GM21381 (cell line): ENCODE data around the gene TRAPPC10.
"Not testable (repeated sequence)": the region's sequence is repeated elsewhere in the genome, so short reads cannot be mapped to it uniquely, and the experiment has no call there.

Experiments
- ATAC-seq: cut with Tn5 transposase; IDR thresholded peaks from one replicate; pipeline ENCODE4 v1.9.1; 2021; ENCODE audit warnings: mild to moderate bottlenecking, moderate library complexity; ENCODE audit not compliant: unreplicated experiment

Gene TRAPPC10

DNA sequence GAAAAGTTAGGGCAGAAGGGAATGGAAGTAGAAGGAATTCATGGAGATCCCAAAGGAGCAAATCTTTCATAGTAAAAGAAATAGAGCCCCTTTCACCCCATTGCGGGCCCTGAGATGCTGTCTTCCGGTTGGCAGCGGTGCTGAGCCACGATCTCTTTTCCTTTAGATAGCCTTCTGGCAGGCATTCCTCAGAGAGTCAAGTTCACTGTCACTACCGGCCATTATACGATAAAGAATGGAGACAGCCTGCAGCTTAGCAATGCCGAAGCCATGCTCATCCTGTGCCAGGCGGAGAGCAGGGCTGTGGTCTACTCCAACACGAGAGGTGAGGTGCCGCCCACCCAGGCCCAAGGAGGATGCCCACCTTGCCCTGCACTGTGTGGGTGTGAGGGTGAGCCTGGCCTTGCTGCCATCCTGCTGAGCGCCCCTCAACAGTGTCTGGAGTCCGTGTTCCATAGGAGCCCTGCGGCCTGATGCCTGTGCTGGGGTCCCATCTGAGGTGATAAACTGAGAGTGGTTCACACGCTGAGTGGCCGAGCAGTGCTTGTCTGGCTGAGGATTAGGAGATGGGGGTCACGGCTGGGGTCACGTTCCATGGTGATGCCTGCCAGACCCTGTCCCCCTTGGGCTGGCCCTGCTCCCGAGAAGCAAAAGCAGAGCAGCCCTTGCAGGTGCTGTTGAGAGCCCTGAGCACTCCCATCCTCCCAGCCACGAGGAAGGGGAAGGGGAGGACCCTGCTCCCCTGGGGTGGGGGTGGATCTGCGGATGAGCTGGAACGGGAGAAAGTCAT, 74.7 kb downstream of the TRAPPC10 start:
- ATAC-seq: no peak

DNA sequence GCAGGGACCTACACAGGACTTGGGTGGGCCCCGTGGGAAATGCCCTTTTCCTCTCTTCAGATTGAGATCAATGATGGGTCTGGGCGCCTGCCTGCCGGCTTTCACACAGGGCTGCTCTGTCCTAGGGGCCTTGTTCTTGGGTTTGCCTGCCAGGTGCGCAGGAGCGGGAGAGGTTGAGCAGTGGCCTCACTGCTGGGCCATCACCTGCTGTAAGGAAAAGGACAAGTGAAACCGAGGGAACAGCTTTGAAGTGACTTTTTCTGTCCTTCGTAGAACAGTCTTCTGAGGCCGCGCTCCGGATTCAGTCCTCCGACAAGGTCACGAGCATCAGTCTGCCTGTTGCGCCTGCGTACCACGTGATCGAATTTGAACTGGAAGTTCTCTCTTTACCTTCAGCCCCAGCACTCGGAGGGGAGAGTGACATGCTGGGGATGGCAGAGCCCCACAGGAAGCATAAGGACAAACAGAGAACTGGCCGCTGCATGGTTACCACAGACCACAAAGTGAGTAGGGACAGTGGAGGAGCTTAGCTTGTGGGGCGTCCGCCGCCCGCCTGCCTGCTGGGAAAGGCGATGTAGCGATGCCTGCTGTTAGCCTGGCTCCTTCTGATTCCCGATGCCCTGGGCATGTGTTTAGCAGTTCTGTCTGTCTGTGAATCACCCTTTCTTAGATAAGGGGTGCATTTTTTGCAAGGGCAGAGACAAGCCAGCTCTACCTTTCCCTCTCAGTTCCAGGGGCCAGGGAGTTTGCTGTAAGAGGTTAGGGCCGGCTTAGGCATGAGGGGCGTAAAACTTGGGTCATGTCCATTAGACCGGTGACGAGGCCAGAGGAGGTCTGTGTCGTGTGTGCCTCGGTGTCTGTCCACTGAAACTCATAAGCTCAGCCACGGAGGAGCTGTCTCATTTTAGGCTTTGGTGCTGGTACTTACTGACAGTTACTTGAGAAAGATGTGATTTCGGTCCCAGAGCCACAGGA, 75.6 kb downstream of the TRAPPC10 start:
- ATAC-seq: no peak

DNA sequence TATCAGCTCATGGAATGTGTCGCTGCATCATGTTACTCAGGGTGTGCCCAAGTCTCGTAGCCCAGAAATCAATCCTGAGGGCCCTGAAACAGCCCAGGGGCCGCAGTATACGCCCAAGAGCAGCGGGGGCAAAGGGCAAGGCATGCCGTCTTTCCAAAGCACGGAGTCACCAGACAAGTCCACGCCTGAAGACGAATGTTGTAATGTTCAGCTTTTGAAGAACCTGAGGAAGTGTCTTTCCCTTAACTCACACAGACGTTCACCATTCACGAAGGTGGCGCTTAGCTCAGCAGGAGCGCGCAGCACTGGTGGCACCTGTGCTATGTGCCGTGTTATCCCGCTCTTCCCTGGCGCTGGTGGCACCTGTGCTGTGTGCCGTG, 76.3 kb downstream of the TRAPPC10 start:
- no peak for ATAC-seq

DNA sequence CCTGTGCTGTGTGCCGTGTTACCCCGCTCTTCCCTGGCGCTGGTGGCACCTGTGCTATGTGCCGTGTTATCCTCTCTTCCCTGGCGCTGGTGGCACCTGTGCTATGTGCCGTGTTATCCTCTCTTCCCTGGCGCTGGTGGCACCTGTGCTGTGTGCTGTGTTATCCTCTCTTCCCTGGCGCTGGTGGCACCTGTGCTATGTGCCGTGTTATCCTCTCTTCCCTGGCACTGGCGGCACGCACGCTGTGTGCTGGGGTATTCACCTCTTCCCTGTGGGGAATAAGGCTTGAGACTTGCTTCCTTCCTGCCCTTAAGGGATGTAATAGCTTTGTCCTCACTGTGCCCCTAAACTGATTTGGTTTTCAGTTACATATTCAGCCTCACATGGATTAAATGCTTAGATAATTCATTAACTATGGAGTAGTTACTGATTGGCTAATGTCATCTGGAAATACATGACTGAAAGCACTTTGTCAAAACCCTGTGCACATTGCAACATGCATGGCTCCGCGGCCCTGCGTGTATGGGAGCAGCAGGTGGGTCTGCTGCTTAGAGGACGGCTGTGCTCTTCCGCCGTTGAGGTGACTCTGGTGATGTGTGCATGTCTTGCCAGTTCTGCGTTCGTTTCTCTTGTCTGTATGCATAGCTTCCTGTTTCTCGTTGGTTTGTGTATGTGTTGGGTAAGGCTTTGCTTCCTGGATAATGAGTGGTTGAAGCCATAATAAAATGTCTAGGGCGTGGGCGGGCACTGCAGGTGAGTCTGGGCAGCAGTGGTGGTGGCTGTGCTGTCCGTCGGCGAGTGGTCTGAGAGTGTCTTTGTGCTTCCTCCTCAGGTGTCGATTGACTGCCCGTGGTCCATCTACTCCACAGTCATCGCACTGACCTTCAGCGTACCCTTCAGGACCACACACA, 77.1 kb downstream of the TRAPPC10 start:
- ATAC-seq: no peak

DNA sequence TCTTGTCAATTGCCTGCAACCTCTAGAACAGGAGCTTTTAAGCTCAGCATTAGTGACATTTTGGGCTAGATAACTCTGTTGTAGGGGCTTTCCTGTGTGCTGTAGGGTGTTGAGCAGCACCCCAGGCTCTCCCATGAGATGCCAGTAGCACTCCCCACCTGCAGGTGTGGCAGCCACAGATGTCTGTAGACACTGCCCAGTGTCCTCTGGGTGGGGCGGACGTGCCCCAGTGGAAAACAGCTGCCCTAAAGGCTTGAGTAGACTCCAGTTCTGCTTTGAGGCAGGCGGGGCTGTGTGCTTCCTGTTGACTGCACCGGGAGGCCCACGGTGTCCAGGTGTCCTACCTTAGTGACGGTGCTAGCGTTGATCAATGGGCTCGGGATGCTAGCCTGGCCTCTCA, 78.2 kb downstream of the TRAPPC10 start:
- ATAC-seq: no peak

DNA sequence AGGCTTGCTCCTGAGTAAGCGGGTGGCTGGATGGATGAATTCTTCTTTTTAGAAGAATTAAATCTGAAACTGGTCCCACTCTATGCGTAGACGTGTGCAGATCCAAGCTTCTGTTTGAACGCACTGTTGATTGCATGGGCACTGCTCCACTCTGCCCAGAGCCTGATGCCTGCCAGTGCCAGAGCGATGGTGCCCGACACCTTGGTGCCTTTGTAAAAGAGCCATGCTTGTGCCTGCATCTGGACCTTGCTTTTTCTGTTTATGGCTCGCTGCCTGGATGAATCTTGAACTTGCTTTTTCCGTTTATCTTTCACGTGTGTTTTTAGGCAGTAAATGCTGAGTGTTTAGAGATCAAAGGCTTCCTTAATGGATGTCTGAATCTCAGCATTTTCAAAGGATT, 80.1 kb downstream of the TRAPPC10 start:
- ATAC-seq: no peak

DNA sequence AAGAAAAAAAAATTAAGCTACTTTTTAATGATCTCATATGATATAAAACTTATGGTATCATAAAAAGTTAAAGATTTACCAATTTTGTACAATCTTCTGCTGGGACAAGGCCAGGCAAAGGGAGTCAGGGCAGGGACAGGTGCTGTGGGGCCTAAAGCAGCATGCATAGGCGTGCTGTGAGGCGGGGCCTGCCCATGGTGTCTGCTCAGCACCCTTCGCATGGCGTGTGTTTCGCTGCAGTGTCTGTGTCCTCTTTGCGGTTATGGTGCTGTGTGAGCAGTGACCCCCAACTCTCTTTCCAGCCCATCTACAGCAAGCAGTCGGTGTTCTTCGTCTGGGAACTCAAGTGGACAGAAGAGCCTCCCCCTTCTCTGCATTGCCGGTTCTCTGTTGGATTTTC, 81.7 kb downstream of the TRAPPC10 start:
- no peak for ATAC-seq

DNA sequence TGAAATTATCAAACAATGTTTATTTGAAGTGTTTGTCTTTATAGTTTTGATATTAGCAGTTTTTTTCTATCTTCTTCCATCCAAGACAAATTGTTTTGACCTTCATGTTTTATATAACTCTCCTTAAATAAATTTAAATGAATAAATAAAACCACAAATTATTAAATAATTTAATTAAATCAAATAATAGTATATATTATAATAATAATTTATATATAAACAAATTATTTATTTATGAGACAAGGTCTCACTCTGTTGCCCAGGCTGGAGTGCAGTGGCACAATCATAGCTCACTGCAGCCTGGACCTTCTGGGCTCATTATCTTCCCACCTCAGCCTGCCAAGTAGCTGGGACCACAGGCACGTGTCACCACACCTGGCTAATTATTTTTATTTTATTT, 82.7 kb downstream of the TRAPPC10 start:
- ATAC-seq: no peak

DNA sequence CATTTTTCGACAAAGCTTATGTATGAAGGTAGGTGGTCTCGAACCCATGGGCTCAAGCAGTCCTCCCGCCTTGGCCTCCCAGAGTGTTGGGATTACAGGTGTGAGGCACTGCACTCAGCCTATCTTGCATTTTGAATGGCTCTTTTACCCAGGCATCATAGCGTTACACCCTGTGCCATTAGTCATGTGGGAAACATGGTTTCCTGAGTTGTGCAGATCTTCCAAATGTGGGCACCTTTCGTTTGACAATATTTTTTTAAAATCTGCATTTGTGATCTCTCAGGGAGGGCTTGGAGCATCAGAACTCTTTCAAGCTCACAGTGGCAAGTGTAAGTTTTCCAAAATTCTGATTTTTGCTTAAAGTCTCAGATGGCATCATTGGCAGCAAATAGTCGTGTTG, 86.4 kb downstream of the TRAPPC10 start:
- ATAC-seq: not testable (repeated sequence)

DNA sequence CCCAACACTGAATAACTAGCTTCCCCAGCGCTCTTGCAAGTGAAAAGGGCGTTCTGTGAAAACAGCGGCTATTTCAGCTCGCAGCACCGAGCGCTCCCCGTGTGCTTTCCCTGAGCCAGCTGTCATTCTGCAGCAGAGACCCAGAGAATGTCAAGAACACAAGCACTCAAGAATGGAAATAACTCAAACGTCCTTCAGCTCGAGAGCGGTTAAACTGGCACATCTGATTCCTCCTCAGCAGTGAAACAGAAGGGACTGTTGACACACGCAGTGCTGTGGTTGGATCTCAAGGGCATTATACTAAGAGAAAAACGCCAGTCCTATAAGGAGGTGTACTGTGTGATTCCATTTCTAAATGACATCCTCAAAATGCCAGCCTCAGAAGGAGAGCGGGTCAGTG, 86.9 kb downstream of the TRAPPC10 start:
- ATAC-seq: not testable (repeated sequence)

DNA sequence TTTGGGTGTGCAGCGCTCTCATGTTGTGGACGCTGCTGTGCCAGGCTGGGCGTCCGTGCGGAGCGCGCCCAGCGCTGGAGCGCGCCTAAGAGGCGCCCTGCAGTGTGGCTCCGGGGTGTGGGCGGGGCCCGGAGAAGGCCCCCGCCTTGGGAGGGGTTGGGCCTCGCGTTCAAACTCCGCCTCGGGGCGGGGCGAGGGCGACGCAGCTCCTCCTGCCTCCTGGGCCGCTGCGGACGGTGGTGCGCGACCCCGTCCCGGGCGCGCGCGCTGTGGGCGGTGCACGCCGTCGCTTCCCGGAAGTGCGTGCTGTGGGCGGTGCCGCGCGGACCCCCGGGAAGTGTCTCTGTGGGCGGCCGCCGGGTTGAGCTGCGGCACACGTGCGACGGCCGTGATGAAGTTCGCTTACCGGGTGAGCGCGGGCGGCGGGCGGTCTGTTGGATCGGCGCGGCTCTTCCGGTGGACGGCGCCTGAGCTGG, 95.0 kb downstream of the TRAPPC10 start, which contains the start of gene PWP2:
Gene PWP2 (plus strand): TSS at position 374 of the 476 bp plus-strand sequence. CDS start 18 bp downstream, at position 392.
- peak; percentile 87 for ATAC-seq

DNA sequence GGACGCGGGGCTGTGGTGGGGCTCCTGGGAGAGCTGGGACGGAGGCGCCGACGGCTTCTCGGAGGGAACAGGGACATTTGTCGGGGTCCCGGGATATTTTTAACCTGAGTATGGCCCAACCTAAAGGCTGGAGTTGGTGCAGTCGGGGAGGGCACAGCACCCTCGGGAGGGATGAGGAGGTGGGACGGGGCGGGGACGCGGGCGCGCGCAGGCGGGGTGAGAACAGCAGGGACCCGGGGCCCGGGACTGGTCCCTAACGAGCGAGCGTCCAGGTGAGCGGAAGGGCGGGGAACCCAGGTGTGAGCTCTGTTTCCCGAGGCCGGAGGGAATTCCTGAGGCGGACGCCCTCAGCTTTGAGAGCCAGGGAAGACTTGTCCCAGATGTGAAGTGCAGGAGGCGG, 95.5 kb downstream of the TRAPPC10 start:
- ATAC-seq: peak; percentile 27

DNA sequence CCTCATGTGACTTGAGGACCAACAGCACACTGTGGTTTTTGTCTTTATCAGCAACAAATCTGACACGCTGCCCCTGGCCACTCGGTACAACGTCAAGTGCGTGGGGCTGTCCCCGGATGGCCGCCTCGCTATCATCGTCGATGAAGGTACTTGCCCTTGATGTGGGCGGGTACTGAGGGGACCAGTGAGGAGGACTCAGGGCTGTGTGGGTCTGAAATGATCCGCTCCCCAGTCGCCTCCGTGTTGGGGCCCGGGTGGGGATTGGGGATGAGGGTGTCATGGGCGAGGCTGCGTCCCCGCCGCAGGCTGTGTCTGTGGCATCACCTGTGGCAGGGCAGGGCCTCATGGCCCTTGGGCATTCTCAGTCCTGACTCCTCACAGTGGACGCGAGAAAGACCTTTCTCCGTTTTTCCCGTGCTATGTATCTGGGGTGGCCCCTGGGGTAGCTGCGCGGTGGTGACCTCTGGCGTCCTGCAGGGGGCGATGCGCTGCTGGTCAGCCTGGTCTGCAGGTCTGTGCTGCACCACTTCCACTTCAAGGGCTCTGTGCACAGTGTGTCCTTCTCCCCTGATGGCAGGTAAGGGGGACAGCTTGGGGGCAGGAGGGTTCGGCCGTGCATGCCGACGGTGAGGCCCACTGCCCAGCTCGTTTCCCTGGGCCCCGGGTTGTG, 101.7 kb downstream of the TRAPPC10 start:
- ATAC-seq: not testable (repeated sequence)

DNA sequence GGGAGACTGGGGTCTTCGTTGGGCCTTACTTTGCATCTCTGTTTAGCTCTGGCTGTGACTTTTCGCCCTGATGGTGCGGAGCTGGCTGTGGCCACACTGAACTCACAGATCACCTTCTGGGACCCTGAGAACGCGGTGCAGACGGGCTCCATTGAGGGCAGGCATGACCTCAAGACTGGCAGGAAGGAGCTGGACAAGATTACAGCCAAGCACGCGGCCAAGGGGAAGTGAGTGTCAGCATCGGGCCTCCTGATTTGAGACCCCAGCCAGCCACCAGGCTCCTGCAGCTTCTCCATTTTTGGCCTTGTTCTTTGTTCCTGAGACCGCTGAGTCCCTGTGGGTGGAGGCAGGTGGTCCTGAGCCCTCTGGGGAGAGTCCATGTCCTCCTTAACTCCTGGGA, 110.0 kb downstream of the TRAPPC10 start:
- ATAC-seq: not testable (repeated sequence)

DNA sequence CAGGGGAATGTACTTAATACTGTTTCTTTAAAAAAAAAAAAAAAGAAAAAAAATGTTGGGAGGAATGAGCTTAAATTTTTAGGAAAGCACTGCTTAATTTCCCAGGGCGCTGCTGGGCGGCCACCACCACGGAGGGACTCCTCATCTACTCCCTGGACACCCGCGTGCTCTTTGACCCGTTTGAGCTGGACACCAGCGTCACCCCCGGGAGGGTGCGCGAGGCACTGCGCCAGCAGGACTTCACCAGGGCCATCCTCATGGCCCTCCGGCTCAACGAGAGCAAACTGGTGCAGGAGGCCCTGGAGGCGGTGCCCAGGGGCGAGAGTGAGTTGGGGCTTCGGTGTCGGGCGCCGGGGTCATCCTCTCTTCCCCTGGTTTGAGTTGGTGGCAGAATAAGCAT, 115.7 kb downstream of the TRAPPC10 start:
- ATAC-seq: not testable (repeated sequence)

DNA sequence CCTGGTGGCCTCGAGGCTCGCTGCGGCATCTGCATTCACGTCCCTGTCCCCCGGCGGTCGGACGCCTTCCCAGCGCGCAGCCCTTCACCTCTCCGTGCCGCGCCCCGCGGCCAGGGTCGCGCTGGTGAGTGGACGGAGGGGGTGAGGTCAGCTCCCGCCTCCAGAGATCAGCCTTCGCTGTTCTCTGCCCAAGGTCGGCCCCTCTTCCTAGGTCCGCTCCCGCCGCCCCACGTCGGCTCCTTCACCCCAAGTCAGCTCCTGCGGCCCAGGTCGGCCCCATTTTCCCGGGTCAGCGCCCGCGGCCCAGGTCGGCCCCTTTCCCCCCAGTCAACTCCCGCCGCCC, 121.6 kb downstream of the TRAPPC10 start:
- ATAC-seq: not testable (repeated sequence)

DNA sequence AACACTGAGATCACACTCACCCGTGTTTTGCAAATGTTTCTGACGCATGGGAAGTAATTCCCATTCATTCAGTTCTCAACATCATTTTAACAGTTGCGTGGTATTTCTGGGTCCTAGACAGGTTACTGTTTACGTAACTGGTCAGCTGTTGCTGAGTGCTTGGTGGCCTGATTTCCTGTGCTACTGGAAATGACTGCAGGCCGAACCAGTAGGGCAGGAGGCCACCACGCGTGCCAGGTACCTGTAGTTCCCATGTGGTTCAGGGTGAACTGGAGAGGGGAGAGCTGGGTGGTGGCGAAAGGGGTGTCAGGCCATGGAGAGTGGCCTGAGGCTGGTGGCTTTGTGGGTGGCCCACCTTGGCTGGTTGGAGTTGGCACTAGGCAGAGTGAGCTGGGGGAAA, 122.6 kb downstream of the TRAPPC10 start:
- not testable (repeated sequence) for ATAC-seq

DNA sequence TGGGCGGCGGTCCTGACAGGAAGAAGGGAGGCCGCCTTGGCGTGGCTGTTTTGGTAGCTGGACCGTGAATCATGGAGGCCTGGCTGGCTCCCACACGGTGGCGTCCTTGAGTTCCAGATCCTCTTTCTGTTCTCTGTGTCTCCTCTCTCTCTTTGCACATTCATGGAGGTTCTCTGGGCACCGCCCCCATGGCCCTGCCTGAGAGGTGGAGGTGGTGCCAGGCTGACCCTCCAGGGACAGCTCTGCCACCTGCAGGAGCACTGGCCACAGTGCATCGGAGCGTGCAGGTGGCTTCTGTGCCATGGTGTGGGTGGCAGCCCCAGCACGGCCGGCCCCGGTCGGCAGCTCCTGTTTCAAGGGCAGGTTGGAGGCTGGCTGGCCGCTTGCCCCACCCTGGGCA, 125.9 kb downstream of the TRAPPC10 start:
- not testable (repeated sequence) for ATAC-seq

DNA sequence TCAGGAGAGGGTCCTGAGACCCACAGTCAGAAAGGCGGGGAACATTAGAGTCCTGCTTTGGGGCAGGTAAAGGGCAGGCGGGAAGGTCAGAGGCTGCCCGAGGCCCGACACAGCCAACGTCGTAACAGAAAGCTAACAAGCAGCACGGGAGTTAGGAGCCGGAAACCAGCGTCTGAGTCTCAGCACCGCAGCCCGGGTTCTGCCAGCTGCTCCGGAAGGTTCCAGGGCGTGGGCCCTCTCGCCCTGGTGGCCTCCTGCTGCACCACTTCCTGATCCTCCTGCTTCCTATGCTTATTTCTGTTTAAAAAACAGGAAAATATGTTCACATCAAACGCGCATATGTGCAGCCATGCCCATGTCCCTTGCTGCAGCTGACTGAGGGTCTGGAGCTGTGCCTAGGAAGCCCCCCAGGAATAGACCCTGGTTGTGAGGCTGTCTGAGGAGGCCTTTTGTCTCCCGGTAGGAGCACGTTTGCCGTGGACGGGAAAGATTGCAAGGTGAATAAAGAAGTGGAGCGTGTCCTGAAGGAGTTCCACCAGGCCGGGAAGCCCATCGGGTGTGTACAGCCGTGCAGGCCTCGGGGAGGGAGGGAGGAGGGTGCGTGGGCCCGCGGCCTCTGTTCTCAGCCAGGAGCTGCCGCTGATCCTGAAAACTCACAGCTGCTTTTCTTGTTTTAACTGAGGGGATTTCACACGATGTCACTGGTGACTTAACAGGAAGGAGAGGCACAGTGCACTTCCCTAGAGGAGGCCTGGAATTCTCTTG, 127.9 kb downstream of the TRAPPC10 start:
- ATAC-seq: not testable (repeated sequence)
